T-helper 22 cell (primary cell): ENCODE data around the gene TRPM6.
A peak's percentile ranks its signal among the peaks of the same experiment; 100 is the strongest.
"Not testable (repeated sequence)": the region's sequence is repeated elsewhere in the genome, so short reads cannot be mapped to it uniquely, and the experiment has no call there.

Experiments
- DNase-seq: peaks from one replicate; pipeline ENCODE4 v3.0.0-alpha.2; 2020; ENCODE audit warnings: low read depth

TRPM6 gene

GRCh38 chr9:74856989-74857388 is 30.7 kb downstream of the TRPM6 start:
- DNase-seq, result no peak

- no peak for DNase-seq
These were observed 32.6 kb downstream of the TRPM6 start for GRCh38 chr9:74855072-74855471.

- DNase-seq, result not testable (repeated sequence)
These were observed 34.7 kb downstream of the TRPM6 start for GRCh38 chr9:74853024-74853423.

- DNase-seq, result no peak
These were observed 39.6 kb downstream of the TRPM6 start for GRCh38 chr9:74848153-74848525.

GRCh38 chr9:74847478-74848152 is 40.1 kb downstream of the TRPM6 start:
- no peak for DNase-seq

GRCh38 chr9:74846766-74847165 is 41.0 kb downstream of the TRPM6 start:
- no peak for DNase-seq

GRCh38 chr9:74838351-74838750 is 49.4 kb downstream of the TRPM6 start:
- no peak for DNase-seq

- no peak for DNase-seq
These were observed 63.1 kb downstream of the TRPM6 start for GRCh38 chr9:74824654-74825053.

- no peak for DNase-seq
These were observed 66.1 kb downstream of the TRPM6 start for GRCh38 chr9:74821636-74822035.

- no peak for DNase-seq
These were observed 69.9 kb downstream of the TRPM6 start for GRCh38 chr9:74817816-74818215.

- no peak for DNase-seq
These were observed 70.4 kb downstream of the TRPM6 start for GRCh38 chr9:74817281-74817810.

- no peak for DNase-seq
These were observed 77.5 kb downstream of the TRPM6 start for GRCh38 chr9:74810200-74810599.

GRCh38 chr9:74804018-74804385 is 83.7 kb downstream of the TRPM6 start:
- DNase-seq, result no peak

- DNase-seq, result no peak
These were observed 84.2 kb downstream of the TRPM6 start for GRCh38 chr9:74803376-74804017.

- no peak for DNase-seq
These were observed 87.5 kb downstream of the TRPM6 start for GRCh38 chr9:74800226-74800625.

GRCh38 chr9:74795803-74796202 is 91.9 kb downstream of the TRPM6 start:
- DNase-seq, result no peak

GRCh38 chr9:74795081-74795480 is 92.6 kb downstream of the TRPM6 start:
- DNase-seq, result no peak

GRCh38 chr9:74784506-74784905 is 103.2 kb downstream of the TRPM6 start:
- DNase-seq, result no peak

GRCh38 chr9:74783408-74783807 is 104.3 kb downstream of the TRPM6 start:
- DNase-seq, result no peak

GRCh38 chr9:74777136-74777879 is 110.4 kb downstream of the TRPM6 start:
- DNase-seq, result peak; percentile 20

GRCh38 chr9:74775396-74775795 is 112.3 kb downstream of the TRPM6 start:
- DNase-seq, result no peak

GRCh38 chr9:74773886-74774479 is 113.7 kb downstream of the TRPM6 start:
- DNase-seq, result peak; percentile 37

- no peak for DNase-seq
These were observed 115.6 kb downstream of the TRPM6 start for GRCh38 chr9:74772121-74772520.
